SH-SY5Y (cell line): ENCODE data around the gene UGGT2.

Experiments
- GATA2 ChIP-seq: IDR thresholded peaks from 2 replicates; pipeline ENCODE4 v1.6.1; 2011; ENCODE audit warnings: mild to moderate bottlenecking, low read depth, low read length
- GATA3 ChIP-seq: IDR thresholded peaks from 2 replicates; pipeline ENCODE4 v1.6.1; 2011; ENCODE audit warnings: low read depth, mild to moderate bottlenecking, low read length, moderate library complexity

Gene UGGT2

GRCh38 chr13:96053003-96053703, at the start of gene UGGT2:
UGGT2 (minus strand) TSS chr13:96053401; CDS start chr13:96053312, 89 bp downstream.
- no peak for TF ChIP-seq GATA3
- no peak for TF ChIP-seq GATA2

GRCh38 chr13:96100457-96101220, 47.4 kb upstream of the UGGT2 start:
- TF ChIP-seq GATA2 (no peak), GATA3 (no peak)

- TF ChIP-seq GATA2 (no peak), GATA3 (no peak)
Measured at GRCh38 chr13:96093296-96094006, 40.2 kb upstream of the UGGT2 start.

- no peak for TF ChIP-seq GATA3
Measured at GRCh38 chr13:96091164-96092117, 38.2 kb upstream of the UGGT2 start.

- TF ChIP-seq GATA2 (no peak), GATA3 (no peak)
Measured at GRCh38 chr13:96090240-96091101, 37.3 kb upstream of the UGGT2 start.

GRCh38 chr13:96089749-96090239, 36.6 kb upstream of the UGGT2 start, which contains the start of gene HS6ST3:
HS6ST3 (plus strand) TSS chr13:96090107.
- TF ChIP-seq GATA2 (no peak), GATA3 (no peak)

- TF ChIP-seq GATA3, result no peak
- no peak for TF ChIP-seq GATA2
Measured at GRCh38 chr13:96089139-96089538, 35.9 kb upstream of the UGGT2 start.

- TF ChIP-seq GATA2 (no peak), GATA3 (no peak)
Measured at GRCh38 chr13:96086736-96087135, 33.5 kb upstream of the UGGT2 start.

- no peak for TF ChIP-seq GATA2
- no peak for TF ChIP-seq GATA3
Measured at GRCh38 chr13:96082640-96083039, 29.4 kb upstream of the UGGT2 start.

- TF ChIP-seq GATA2 (no peak), GATA3 (no peak)
Measured at GRCh38 chr13:96081888-96082287, 28.7 kb upstream of the UGGT2 start.

GRCh38 chr13:96080676-96081075, 27.5 kb upstream of the UGGT2 start:
- TF ChIP-seq GATA3, result no peak
- no peak for TF ChIP-seq GATA2

GRCh38 chr13:96075953-96076543, 22.8 kb upstream of the UGGT2 start:
- TF ChIP-seq GATA3 (no peak), GATA2 (no peak)
